ENCODE measurements around the gene HOXA7.

DNA sequence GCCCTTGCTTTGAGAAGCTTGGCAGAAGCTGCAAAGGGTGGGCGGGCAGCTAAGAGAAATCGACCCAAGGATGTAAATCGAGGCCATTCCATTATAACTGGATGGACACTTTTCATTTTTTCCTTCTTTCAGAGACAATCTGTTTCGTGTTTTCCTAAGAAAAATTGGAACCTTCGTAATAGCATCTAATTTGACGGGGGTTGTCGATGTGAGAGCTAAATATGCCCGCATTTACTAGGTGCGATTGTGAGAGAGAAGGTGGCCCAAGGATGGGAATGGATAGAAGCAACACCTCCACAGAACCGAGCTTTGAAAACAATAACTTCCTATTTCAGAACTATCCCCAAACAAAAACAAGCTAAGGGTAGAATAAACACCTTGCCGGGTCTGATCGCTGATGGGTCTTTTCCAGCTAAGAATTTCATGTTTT lies 25.1 kb downstream of the HOXA7 start:
- TF ChIP-seq POLR2A (IDR thresholded peaks at IDR 0.05; ENCODE audit: extremely low read depth, insufficient read length), result no peak
- TF ChIP-seq, protein P1, sequence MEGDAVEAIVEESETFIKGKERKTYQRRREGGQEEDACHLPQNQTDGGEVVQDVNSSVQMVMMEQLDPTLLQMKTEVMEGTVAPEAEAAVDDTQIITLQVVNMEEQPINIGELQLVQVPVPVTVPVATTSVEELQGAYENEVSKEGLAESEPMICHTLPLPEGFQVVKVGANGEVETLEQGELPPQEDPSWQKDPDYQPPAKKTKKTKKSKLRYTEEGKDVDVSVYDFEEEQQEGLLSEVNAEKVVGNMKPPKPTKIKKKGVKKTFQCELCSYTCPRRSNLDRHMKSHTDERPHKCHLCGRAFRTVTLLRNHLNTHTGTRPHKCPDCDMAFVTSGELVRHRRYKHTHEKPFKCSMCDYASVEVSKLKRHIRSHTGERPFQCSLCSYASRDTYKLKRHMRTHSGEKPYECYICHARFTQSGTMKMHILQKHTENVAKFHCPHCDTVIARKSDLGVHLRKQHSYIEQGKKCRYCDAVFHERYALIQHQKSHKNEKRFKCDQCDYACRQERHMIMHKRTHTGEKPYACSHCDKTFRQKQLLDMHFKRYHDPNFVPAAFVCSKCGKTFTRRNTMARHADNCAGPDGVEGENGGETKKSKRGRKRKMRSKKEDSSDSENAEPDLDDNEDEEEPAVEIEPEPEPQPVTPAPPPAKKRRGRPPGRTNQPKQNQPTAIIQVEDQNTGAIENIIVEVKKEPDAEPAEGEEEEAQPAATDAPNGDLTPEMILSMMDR (IDR thresholded peaks at IDR 0.05; ENCODE audit: low read depth, low read length), result no peak
- TF ChIP-seq, protein P2, sequence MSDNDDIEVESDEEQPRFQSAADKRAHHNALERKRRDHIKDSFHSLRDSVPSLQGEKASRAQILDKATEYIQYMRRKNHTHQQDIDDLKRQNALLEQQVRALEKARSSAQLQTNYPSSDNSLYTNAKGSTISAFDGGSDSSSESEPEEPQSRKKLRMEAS (IDR thresholded peaks at IDR 0.05; ENCODE audit: low read depth, low read length), result no peak

All from NB4 (cell line).